ENCODE data around the gene TEX29.

The TEX29 gene

GRCh38 chr13:111370570-111371535, 50.4 kb downstream of the TEX29 start:
- DNase-seq: peak; percentile 34

GRCh38 chr13:111371720-111372119, 51.3 kb downstream of the TEX29 start:
- DNase-seq: no peak

DNA sequence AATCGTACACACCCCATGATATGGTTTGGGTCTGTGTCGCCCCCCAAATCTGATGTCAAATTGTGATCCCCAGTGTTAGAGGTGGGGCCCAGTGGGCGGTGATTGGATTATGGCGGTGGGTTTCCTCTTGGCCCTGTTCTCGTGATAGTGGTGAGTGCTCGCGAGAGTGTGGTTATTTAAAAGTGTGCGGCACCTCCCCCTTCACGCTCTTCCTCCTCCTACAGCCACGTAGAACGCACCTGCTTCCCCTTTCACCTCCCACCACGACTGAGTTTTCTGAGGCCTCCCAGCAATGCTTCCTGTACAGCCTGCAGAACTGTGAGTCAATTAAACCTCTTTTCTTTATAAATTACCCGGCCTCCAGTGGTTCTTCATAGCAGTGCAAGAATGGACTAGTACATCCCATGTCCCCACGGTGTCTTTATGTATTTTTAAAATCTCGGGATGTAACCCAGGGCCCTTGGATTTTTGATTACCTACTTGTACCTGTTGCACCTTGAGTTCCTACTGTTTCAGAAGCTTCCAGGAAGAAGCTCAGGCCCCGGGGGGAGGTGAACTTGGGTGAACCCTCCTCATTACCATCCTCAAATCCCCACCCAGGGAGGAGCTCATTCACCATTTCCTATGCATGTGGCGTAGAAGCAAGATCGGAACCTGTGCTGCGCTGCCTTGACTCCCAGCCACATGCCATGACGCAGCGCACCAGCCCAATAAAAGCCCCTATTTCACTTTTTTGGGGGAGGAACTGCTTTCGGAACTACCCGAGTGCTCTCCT, 52.4 kb downstream of the TEX29 start:
- no peak for DNase-seq

DNA sequence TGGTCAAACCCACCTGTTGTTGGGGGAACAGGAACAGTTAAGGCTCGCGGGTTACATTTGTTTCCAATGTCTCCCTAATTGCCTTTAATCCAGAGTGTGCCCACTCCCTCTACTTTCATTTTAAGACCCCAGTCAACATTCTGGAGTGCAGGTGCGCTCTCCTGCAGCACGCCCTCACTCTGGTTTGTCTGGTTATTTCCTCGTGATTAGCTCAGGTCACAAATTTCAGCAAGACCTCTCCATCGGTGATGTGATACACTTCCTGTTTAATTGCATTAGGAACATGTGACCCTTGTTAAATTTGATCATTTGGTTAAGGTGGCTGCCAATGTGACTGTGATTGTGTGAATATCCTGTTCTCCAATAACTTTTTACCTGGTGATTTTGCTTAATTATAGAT, 53.0 kb downstream of the TEX29 start:
- DNase-seq: no peak

DNA sequence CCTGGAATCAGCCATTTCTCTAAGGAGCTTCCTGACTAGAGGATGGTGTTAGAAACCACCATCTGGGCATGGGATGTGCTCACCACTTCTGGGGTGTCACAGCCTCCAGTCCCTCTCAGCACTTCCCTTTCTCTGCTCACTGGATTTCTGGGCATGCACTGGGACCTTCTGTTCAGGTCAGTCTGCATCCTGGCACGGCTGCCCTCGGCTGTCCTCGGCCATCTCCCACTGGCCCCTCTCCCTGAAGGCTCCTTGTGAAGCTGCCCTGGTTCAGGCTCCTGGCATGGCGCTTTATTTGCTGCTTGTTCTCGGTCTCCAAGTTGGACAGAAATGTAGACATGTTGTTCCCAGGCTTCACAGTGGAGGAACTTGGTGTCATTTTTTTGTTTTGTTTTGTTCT, 60.0 kb downstream of the TEX29 start:
- DNase-seq: no peak

DNA sequence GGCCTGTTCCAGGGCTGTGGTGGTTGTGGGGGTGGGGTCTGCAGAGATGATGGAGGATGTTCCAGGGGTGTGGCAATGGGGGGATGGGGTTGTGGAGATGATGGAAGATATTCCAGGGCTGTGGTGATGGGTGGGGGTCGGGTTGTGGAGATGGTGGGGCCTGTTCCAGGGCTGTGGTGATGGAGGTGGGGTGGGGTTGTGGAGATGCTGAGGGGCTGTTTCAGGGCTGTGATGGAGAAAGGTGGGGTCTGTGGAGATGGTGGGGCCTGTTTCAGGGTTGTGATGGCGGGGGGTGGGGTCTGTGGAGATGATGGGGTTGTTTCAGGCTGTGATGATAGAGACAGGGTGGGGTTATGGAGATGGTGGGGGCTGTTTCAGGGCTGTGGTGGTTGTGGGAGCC, 62.0 kb downstream of the TEX29 start:
- no peak for DNase-seq

- DNase-seq: no peak
Measured at GRCh38 chr13:111382877-111383276, 62.4 kb downstream of the TEX29 start.

DNA sequence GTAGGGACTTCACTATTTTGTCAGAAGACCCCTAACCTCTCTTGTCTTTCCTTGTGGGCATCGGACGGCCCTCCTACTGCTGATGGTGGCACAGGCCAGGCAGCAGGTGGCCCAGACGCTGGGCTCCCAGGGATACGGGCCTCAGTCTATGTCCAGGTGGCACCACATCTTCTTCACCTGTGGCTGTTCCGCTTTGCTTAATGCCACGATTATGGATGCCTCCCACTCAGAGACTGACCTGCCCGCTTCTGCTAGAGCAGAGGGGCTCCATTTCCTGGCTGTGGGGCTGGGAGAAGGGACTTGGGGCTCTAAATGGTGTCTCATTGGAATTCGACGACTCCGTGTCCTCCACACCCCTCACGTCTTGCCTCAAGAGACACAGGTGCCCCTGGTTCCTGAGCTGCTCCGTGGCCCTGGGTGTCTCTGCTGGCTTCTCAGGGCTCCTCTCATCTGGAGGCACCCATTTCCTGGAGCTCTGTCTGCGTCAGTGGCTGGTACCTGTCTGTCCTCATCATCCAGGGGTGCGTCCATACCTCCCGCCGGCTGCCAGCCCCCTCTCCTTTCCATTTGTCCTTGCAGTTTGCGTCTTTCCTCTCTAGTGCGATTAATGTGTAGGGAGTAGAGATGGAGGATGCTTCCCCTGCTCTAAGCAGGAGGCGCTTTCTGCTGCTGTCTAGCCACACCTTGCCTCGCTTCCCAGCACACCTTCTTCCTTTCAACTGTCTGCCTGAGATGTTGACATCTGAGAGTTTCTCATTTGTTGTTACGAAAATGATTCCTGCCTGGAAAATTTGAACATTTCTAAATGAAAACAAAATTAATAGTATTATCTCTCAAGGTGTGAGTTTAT, 63.4 kb downstream of the TEX29 start:
- DNase-seq: no peak

DNA sequence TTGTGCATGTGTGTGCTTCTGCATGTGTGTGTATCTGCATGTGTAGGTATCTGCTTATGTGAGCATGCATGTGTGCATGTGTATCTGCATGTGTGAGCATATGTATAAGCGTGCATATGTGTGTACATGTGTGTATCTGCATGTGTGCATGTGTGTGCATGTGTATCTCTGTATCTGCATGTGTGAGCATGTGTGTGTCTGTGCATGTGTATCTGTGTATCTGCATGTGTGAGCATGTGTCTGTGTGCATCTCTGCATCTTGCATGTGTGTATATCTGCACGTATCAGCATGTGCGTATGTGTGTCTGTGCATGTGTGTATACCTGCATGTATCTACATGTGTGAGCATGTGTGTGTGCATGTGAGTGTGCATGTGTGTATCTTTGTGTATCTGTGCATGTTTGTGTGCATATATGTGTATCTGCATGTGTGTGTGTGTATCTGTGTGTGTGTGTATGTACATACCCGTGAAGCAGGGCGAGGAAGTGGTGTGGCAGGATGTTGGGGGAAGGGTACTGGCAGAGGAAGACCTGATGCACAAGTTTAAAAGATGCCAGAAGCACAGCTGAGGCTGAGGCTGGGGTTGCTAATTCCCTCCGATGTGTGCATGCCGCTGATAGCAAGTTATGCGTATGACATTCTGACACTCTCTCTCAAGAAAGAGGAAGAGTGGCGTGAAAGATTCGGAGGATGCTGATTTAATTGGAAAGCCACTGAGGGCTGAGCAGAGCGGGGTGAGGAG, 64.2 kb downstream of the TEX29 start:
- no peak for DNase-seq

DNA sequence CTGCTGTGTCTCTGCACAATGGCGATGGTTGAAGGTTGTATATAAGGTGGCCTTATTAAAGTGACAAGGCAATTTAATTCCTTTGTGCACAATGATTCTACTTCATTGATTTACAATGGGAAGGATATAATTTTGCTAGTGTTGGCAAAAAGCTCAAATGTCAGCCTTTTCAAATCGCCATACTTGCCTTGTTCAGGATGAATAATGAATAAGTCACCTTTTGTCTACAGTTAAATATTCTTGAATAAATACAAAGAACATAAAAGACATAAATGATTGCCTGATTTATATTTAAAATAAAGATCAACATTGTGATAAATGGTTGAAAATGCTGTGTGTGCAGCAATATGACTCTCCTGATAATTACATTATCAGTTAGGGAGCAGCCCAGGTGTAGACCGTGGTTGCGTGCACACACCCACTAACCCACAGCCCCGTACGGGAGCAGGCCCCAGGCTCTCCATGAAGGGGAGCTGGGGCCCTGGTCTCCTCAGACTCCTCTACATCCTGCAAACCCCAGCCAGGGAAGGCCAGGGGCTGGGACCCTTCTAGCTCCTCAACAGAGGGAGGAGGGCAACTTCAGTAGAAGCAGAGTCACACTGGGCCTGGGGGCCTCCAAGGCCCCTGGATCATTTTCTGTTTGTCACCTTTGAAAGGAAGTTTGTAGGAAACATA, 64.9 kb downstream of the TEX29 start:
- DNase-seq: no peak

GRCh38 chr13:111387026-111387871, 66.8 kb downstream of the TEX29 start:
- no peak for DNase-seq

DNA sequence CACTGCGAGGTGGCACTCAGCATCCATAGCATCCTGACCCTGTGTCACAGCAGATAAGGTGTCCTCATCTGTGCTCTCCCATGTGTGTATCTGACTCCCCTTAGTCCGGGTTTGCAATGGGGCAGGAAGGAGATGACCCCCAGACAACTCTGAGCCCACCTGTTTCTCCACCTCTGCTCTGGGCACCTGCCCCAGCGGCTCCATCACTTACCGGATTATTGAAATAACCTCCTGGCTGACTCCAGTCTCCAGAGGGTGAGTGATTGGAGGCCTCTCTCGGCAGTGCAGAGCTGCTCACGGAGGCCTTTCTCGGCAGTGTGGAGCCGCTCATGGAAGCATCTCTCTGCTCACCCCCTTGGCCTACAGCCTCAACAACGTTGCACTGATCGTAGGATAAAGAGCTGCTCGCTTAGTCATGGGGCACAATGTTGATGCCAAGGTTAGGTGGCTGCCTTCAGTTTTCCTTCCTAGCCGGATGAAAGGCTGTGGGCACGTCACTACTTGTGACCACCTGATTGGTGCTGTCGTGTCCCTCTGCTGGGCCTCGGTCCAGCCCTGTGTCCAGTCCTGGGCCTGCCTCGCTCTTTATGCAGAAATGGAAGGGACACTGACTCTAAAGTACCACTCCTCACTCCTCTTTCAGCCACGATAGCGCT, 67.6 kb downstream of the TEX29 start:
- DNase-seq: no peak

GRCh38 chr13:111388851-111389500, 68.5 kb downstream of the TEX29 start:
- no peak for DNase-seq

DNA sequence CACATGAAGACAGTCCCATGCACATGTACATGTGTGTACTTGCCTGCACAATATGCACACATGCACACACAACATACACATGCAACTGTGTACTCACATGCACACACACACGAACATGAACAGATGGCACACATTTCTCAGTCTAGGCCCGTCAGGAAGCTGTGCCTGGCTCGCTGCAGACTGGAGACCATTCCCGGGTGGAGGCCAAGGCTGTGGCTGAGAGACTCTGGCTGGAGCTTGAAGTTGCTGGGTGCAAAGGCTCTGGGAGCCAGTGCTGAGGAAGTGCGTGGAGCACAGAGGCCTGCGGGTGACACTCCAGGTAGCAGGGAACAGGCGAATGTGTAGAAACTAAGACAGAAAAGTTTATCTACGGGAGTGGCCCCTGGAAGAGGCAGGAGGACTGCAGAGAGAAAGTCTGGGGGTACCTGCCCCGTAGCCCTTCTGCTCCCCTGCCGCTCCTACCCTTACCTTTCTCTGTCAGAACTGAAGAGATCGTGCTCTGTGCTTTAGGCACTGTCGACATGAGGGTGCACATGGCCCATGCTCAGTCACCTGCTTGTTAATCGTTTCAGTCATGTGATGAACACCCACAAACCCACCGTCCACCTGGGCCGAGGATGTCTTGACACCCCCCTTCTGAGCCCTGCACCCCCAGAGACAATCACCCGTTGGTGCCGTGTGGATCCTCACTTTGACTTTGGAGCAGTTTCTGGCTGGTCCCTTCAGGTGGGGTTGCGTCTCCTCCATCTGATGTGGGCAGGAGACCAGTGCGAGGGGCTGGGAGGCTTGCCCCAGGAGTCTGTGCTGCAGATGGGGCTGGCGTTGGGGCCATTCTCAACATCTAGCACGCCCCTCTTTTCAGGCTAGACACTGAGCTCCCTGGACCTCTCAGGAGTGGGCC, 69.4 kb downstream of the TEX29 start:
- no peak for DNase-seq

- DNase-seq: no peak
Measured at GRCh38 chr13:111390522-111391270, 70.3 kb downstream of the TEX29 start.

DNA sequence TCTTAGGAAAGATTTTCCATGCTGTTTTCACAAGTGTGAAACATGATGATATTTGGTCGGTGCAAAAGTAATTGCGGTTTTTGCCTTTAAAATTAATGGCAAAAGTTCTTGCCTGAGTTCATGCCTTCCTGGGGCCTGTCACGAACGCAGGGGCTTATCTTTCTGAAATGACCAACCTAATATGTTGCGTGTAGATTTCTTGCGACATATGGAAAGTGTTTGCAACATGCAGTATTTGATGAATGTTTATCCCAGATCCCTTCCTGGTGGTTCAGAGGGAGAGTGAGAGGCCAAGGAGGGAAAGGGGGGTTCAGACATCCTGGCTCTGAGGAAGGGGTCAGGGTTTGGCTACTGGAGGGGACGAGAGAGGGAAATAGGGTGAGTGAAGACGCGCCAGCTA, 72.0 kb downstream of the TEX29 start:
- DNase-seq: no peak

GRCh38 chr13:111393221-111393790, 72.9 kb downstream of the TEX29 start:
- DNase-seq: no peak
